Stimulated activated naive CD8-positive, alpha-beta T cell treated with anti-CD3 and anti-CD28 coated beads, Interleukin-15, Interleukin-2, amounts not matched to agents 100 U/mL and 50 U/mL, for 24 hours (primary cell): ENCODE results near the gene VSTM5.
"Not testable (repeated sequence)": the region's sequence is repeated elsewhere in the genome, so short reads cannot be mapped to it uniquely, and the experiment has no call there.

ENCODE experiments used
- ATAC-seq: fragments of 150-1000 bp; cut with Tn5 transposase; one replicate; pipeline ENCODE4 v1.10.0; 2021
- DNase-seq: peaks from one replicate; pipeline ENCODE4 v3.0.0; 2021

The VSTM5 gene, protein sequence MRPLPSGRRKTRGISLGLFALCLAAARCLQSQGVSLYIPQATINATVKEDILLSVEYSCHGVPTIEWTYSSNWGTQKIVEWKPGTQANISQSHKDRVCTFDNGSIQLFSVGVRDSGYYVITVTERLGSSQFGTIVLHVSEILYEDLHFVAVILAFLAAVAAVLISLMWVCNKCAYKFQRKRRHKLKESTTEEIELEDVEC

DNA sequence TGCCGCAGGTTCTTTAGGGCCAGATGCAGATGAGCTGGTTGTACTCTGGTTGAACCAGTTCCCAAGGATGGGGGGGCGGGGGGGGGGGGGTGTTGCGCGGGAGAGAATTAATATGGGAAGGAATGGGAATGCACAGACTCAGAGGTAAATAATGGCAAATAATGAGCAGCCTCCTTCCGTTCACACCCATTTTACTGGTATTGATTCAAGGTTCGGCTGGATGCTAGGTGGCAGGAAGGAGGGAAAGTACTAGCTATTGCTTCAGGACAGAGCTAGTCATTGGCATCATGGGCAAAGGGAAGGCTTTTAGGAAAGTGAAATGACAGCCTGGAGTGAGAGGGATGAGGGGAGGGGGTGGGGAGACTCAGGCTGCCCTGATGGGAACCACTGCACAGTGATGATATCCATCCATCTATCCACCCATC is at the start of gene VSTM5:
VSTM5 (minus strand) TSS at position 25 of the 425 bp plus-strand sequence. CDS start 116 bp downstream, outside the sequence.
- DNase-seq (no peak), ATAC-seq (no peak)

DNA sequence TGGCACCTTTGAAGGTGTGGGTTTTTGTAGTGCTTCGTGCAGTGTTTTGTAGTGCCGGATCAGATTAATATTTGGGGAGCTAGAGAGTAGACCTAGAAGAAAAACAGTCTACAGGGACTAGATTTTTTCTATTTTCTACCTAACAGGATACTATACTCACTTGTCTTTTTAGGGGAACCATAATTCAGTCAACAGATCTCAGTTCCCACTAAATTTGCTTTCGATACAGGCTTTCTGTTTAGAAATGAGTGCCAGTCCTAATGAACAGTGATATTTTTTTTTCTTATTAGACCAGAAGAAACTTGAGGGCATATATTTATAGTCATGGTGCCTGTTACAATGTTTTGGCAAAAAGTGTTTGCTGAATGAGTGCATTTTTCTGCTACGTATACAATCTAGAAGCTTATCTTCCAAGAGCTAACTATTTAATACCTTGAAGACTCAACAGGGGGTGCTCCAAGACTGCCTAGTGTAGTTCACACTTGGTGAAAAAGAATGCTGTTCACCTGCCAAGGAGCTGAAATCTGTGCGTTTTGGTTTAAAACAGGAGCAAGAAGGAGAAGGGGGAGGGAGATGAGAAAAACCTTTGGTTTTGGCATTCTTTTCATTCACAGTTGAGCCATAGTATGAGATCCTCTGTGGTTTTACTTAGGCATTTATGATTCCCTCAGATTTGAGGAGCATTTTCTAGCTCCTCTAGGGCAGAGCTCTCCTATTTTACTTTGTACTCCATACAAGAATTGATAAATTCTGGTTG is 44.9 kb upstream of the VSTM5 start:
- DNase-seq = no peak
- ATAC-seq = no peak

DNA sequence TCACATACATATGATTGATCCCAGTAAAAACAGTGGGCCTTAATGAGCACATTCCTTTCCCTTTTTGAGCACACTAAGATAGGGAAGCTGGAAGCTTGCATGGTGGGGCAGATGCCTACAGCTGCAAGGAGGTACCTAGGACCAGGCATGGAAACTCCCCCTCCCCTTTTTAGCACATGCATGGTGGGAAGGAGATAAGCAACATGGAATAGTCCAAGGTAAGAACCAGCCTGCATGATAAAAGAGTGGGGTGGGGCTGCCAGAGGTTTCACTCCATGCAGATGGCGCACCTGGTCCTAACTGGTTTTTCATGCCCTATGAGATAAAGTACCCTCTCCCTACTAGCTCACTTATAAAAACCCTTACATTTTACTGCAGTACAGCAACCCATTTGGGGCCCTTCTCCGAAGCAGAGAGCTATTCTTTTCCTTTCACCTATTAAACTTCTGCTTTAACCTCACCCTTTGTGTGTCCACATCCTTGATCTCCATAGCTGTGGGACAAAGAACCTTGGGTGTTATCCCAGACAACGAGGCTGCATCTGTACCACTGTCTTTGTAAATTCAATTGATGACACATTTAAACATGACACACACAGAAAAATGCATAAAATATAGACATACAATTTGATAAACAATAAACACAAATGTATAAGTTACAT is 40.1 kb upstream of the VSTM5 start:
- ATAC-seq = no peak
- no peak for DNase-seq

DNA sequence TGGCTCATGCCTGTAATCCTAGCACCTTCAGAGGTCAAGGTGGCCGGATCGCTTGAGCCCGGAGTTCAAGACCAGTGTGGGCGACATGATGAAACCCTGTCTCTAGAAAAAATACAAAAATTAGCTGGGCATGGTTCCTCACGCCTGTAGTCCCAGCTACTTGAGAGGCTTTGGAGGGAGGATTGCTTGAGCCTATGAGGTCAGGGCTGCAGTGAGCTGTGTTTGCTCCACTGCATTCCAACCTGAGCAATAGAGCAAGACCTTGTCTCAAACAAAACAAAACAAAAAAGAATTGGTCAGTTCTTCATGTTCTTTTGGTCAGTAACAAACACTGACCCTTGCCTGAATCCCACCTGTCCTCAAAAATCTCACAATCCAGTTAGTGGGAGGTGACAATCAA is 36.7 kb upstream of the VSTM5 start:
- no peak for DNase-seq

DNA sequence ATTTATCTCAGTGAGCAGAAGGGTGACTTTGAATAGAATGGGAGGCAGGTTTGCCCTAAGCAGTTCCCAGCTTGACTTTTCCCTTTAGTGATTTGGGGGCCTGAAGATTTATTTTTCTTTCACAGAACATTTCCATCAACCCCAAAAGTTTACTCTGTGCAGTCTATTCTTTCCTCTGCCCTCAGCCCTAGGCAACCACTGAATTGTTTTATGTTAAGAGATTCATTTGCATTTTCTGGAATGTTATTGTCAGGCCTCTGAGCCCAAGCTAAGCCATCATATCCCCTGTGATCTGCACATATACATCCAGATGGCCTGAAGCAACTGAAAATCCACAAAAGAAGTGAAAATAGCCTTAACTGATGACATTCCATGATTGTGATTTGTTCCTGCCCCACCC is 28.7 kb upstream of the VSTM5 start:
- ATAC-seq, DNase-seq: not testable (repeated sequence)

More for the DNA sequence above, 36.7 kb upstream of the VSTM5 start:
- ATAC-seq = no peak

DNA sequence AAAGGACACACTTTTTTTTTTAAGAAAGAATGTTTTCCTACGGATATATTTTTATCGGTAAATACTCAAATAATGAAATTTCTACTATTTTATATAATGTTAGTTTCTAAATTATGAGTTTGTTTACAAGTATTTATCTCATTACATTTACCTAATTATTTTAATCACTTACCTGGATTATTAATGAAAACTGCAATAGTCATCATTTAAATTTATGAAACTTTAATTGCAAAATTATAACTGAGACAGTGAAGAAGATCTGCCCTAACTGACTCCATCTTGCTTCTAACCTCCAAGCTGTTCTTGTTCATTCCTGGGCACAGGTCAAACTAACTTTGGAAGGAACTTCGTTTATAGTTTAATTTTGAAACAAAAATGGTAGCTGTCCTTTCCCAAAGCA is 25.2 kb upstream of the VSTM5 start:
- DNase-seq (no peak), ATAC-seq (no peak)

DNA sequence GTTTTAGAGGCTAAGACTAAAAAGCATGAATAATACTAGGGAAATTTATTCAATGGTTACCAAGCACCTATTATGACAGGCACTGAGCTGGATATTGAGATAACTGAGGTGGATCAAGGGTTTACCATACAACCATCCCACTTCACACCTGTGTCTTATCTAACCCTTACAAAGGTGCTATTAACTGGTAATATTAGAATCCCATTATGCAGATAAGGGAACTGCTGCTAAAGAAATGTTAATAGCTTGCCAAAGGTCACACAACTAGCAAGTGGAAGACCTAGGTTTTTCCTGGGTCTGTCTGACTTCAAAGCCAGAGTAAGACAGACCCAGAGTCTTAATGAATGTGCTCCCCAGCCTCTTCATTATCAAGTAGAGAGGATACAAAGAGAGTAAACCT is 21.1 kb upstream of the VSTM5 start:
- DNase-seq (no peak), ATAC-seq (no peak)

DNA sequence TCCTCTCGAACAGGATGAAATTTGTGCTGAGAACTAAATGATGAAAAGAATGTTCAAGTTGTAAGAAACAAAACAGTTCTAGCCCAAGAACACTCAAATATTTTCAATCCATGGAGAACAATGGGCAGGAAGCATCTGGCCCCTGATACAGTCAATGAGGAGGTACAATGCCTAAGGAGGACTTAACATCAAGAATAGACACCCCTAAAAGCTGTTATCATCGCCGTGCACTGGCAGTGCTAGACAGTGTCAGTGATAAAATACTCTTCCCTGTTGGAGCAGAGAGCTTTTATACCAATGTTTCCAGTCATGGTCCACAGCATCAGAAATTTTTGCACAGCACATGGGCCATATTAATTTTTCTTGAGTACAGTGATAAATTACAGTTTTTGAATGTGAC is 20.2 kb upstream of the VSTM5 start:
- DNase-seq = no peak
- ATAC-seq = no peak

DNA sequence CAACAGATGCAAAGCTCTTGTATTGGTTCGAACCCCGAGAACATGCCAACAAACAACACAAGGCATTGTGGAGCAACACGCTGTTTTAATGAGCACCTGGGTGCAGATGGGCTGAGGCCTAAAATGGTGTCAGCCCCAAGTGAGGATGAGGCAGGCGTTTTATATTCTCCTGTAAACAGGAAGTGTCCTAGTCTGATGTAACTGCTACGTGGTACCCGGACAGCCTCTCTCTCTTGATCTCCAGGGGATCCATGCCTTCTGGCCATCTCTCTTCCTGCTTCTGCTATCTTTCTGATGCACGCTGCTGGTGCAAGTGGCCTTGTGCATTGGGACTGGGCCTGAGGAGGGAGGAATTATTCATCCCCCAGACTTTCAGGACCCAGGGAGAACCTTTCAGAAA is 19.4 kb upstream of the VSTM5 start:
- ATAC-seq (no peak), DNase-seq (no peak)

DNA sequence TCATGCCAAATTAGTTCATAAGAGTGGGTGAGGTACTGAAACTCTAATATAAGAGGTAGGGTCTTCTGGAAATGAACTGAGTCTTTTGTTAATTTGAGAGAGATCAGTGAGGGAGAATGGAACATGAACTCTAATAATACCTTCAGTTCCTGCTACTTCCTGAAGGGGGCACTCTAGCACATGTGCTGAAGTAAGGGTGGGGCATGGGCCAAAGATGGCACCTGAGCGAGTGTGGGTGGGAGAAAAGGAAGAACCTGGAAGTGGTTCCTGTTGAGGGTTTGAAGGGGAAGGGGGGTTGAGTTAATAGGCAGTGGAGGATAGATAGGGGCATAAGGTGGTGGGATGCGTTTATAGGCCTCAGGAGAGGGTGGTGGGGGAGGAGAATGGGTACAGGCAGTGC is 18.0 kb upstream of the VSTM5 start:
- ATAC-seq, DNase-seq: not testable (repeated sequence)

DNA sequence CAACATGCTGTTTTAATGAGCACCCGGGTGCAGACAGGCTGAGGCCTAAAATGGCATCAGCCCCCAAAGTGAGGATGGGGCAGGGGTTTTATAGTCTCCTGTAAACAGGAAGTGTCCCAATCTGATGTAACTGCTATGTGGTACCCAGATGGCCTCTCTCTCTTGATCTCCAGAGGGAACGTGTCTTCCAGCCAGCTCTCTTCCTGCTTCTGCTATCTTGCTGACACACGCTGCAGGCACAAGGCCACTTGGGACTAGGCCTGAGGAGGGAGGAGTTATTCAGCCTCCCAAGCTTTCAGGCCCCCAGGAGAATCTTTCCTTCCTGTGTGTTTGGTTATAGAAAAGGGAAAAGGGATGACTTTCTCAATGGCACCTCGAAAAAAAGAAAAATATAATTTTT is 11.4 kb upstream of the VSTM5 start:
- DNase-seq (no peak), ATAC-seq (no peak)

DNA sequence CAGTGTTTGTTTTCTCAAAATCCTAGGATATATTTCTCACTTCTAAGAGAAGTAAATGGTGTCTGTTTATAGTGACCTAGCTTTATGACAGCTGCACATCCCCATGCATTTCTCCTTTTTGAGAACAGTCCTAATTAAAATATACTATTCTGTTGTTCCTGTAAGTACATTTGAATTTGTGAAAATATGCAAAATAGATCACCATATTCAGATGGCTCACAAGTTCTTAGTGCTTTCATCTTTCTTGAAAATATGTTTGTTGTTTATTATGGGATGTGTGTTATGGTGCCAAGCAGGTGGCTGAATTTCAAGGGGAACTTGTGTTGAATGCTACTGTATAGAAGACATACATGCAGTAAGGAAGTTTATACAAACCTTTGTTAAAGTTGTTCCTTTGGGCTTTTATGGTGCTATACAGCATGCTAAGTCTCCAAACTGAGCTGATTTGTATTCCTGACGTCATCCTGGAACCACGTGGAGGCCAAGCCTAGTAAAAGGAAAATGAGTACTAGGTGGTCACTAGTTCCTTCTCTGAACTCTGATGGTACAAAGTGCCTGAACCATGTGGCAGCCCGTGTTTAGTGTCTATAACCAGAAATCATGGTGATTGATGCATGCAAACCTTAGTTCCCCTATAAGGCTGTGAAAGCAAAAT is 7.8 kb upstream of the VSTM5 start:
- no peak for ATAC-seq
- no peak for DNase-seq

DNA sequence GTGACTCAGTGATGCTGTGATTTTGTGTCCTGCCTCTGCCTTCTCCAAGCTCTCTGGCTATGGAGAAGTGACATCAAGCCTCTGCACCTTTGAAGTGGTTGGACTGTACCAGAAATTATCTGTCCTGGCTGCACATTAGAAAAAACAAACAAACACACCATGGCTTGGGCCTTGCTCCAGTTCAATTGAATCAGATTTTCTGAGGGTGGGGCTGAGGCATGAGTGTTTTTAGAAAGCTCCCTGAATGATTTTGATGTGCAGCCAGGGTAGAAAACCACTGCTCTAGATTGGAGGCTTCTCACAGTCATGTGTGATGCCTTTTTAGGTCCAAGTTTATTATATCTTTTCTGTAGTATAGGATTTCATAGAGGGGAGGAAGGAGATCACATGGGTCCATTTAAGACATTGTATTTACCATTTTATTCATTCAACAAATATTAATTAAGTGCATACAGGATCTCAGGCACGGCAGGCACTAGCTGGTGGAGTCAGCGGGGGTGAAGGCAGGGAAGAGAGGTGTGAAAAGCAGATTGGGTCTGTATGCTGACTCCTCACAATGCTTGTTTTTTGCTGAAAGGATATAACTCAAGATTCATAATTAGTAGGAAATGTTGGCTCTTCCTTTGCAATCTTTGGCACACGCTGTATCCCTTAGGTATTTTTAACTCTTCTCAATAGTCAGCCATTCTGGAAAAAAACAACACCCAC is 7.1 kb upstream of the VSTM5 start:
- ATAC-seq (no peak), DNase-seq (no peak)

DNA sequence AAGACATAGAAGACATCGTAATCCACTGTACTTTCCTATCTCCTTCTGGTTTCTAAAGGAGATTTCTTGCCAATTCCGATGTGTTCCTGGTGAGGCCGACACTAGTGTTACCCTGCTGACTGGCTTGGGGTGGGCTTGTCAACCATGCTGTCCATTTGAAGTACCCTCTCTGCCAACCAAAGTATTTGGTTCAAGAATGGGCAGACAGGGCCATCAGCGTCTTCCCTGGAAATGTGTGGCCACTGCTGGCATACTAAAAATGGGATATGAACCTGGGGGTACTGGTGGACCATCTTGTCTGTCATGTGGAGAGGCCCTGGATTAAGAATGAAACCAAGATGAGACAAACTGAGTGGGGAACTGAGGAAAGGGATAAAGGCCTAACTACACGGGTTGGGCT is 1.8 kb upstream of the VSTM5 start:
- no peak for DNase-seq
- ATAC-seq = no peak

DNA sequence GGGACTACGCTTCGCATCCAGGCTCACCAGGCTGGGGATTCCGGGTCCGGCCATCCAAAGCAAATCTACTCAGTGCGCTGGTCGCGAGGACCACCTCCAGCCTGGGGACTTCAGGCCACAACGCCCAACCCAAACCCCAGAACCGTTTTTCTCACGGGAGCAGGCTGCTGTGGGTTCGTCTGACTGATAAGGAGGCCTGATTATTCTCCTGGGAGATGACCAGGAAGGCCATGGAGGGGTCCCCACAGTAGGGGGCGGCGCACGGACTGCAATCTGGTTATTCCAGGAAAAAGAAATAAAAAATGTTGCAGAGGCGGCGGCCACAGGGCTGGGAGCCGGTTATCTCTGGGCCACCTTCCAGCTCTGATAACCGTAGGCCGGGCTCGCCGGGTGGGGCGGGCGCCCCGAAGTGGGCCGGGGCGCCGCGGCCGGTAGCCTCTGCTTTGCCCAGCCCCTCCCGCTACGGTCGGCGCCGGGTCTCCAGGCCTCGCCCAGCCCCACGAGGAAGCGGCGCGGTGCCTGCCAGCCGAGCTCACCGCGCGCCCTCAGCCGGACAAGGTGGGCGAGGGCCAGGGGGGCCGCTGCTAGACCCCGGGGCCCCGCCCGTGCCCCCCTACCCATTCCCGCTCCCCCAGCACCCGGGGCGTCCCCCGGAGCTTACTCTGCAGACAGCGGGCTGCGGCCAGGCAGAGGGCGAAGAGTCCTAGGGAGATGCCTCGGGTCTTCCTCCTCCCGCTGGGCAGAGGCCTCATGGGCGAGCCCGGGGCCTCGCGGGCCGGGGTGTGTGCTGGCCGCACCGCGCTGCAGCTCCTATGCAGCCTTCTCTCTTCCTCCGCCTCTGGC is 446 bp downstream of the VSTM5 start:
- no peak for DNase-seq
- no peak for ATAC-seq

DNA sequence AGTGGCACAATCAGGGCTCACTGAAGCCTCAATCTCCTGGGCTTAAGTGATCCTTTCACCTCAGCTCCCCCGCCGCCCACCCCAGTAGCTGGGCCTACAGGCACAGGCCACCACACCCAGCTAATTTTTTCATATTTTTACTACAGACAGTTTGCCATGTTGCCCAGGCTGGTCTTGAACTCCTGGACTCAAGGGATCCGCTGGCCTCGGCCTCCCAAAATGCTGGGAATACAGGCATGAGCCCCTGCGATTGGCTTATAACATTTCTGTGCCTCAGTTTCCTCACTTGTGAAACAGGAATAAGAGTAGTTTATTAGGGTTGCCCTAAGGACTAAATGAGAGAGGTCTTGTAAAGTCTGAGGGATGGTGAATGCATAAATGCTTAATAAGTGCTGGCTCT is 1.2 kb downstream of the VSTM5 start:
- DNase-seq (no peak), ATAC-seq (no peak)

DNA sequence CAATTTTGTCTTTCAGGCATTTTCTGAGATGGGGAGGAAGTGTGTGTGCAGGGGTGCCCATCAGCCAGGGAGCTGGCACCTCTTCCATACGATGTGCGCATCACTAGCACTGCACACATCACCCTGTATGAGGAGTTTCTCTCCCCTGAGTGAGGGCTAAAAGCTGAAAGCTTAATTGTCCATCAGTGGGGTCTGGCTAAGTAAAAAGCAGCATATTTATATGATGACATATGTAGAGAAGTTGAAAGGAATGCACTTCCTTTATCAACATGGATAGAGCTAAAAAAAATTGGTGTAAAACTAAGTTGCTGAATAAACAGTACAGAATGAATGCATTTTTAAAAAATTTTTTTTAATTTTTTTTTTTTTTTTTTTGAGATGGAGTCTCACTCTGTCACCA is 4.0 kb downstream of the VSTM5 start:
- ATAC-seq (no peak), DNase-seq (no peak)

DNA sequence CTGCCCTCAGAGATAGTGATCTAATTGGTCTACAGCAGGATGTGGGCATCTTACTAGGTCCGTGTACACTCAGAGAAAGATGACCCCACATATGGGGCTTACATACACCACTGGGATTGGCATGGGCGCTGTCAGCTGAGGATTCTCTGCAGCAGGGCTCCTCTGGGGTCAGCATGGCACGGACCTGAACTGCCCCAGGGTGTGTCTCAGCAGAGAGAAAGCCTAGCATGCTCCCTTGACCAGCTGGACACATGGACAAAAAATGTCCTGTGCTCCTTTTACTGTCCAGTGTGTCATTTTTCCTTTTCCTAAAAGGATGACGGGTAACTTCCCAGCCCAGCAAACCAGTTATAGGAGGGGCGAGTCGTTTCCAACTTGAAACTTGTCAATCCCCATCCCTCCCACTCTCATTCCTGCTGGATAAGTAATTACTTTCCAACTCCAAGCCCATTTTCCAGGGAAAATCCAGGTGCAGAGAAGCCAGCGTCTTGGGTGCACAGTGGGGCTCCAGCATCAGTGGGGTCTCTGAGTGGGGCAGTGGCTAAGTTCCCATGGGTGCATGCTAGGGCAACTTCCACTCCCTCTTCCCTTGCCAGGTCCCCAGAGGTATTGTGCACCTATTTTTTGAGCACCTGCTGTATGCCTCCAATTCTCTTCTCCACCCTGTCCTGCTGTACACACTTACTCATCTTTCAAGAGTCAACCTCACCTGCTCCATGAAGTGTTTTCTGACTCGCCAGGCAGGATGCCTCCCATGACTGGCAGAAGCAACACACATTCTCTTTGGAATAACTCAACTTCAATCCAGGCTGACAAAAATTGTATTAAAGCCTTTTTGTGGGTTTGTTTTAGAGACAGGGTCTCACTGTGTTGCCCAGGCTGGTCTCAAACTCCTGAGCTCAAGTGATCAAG is 5.0 kb downstream of the VSTM5 start:
- no peak for ATAC-seq
- no peak for DNase-seq

DNA sequence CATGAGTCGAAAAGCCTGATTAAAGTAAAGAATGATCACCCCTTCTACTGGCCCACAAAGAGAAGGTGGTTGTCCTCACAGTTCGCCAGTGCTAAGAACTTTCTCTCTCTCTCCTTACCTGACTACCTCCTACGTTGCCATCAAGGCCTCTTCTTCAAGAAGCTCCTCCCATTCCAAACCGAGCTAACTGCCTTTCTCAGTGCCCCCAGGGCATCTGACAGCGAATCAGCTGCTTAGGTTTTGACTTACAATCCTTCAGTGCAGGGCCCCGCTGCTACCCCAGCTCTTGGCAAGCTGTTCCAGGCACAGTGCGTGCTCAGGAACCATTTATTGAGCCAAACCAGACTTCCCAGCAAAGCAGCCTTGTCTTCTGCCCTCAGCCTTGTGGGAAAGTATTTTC is 5.8 kb downstream of the VSTM5 start:
- ATAC-seq (no peak), DNase-seq (no peak)

DNA sequence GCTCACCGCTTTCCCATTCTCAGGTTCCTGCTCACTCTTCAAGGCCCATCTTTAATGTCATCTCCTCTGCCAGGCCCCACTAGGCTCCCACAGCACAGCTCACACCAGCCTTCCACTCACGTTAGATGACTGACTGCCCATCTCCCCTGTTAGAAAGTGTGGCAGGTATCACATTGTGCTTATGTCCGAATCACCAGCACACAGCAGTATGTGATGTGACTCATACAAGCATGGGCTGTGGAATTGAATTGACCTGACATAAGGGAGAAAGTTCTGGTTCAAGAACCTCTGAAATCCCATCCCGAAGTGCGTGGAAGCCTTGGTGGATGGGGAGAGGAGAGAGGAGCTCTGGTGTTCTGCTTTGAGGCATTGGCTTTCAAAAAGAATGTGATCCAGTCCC is 6.5 kb downstream of the VSTM5 start:
- ATAC-seq (no peak), DNase-seq (no peak)
